Measurements from ENCODE around the gene FAM131C.

DNA sequence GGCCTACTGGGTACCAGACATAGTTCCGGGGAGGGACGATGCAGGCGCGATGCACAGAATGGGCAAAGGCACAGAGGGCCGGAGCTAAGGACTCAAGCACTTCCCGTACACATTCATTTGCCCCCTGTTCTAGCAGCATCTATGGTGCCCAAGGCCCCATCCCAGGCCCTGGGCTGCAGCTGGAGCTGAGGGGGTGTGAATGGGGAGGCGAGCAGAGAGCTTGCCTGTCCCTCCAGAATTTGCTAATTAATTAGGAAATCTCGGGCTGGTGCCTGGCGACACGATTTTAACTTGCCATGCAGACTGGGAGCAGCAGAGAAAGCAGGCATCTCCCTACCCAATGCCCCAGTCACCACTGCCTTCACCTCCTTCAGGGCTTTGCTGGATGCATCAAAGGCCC is 46.5 kb upstream of the FAM131C start:
- TF ChIP-seq, protein P1, sequence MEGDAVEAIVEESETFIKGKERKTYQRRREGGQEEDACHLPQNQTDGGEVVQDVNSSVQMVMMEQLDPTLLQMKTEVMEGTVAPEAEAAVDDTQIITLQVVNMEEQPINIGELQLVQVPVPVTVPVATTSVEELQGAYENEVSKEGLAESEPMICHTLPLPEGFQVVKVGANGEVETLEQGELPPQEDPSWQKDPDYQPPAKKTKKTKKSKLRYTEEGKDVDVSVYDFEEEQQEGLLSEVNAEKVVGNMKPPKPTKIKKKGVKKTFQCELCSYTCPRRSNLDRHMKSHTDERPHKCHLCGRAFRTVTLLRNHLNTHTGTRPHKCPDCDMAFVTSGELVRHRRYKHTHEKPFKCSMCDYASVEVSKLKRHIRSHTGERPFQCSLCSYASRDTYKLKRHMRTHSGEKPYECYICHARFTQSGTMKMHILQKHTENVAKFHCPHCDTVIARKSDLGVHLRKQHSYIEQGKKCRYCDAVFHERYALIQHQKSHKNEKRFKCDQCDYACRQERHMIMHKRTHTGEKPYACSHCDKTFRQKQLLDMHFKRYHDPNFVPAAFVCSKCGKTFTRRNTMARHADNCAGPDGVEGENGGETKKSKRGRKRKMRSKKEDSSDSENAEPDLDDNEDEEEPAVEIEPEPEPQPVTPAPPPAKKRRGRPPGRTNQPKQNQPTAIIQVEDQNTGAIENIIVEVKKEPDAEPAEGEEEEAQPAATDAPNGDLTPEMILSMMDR (IDR thresholded peaks at IDR 0.05; ENCODE audit: low read depth, low read length): no peak
- TF ChIP-seq EZH2phosphoT487 (IDR thresholded peaks at IDR 0.05; ENCODE audit: low read depth): no peak

Measured in OCI-LY3 (cell line).